ENCODE data around the gene OGFR. TPM values are rescaled to one million over a fixed set of nuclear protein-coding genes. Genes with fewer than 3 reads are reported as not detected.

The OGFR gene
- total and polyA plus RNA-seq, 2 experiments from 2014 or later = 49.9 to 83.1 TPM

DNA sequence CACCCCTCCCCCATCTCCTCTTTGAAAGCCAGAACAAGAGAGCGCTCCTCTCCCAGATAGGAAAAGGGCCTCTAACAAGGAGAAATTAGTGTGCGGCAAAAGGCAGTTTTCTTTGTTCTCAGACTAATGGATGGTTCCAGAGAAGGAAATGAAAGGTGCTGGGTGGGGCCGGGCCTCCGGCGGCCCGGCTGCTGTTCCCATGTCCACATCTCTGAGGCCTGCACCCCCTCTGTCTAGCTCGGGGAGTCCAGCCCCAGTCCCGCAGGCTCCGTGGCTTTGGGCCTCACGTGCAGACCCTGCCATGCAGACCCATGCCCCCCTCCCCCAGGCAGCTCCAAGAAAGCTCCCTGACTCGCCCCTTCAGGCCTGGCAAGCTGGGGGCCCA lies 44.2 kb upstream of the OGFR start:
- no peak overlapping the region for H3K4me3 ChIP-seq
- DNase-seq (ENCODE audit: low read depth in 1 of 2, low spot score in 1 of 2) = no peak
- H3K27me3 ChIP-seq = no peaks in the 10 kb centered on the region
- no peaks in the 10 kb centered on the region for H3K4me1 ChIP-seq (ENCODE audit: low read depth)
- H3K27ac ChIP-seq = no peak overlapping the region
- no peaks in the 10 kb centered on the region for H3K9me3 ChIP-seq (ENCODE audit: low read depth)
- H3K36me3 ChIP-seq = no peaks in the 10 kb centered on the region
- TF ChIP-seq, protein P1, sequence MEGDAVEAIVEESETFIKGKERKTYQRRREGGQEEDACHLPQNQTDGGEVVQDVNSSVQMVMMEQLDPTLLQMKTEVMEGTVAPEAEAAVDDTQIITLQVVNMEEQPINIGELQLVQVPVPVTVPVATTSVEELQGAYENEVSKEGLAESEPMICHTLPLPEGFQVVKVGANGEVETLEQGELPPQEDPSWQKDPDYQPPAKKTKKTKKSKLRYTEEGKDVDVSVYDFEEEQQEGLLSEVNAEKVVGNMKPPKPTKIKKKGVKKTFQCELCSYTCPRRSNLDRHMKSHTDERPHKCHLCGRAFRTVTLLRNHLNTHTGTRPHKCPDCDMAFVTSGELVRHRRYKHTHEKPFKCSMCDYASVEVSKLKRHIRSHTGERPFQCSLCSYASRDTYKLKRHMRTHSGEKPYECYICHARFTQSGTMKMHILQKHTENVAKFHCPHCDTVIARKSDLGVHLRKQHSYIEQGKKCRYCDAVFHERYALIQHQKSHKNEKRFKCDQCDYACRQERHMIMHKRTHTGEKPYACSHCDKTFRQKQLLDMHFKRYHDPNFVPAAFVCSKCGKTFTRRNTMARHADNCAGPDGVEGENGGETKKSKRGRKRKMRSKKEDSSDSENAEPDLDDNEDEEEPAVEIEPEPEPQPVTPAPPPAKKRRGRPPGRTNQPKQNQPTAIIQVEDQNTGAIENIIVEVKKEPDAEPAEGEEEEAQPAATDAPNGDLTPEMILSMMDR (IDR thresholded peaks at IDR 0.05; ENCODE audit: low read depth, low read length) = no peak

DNA sequence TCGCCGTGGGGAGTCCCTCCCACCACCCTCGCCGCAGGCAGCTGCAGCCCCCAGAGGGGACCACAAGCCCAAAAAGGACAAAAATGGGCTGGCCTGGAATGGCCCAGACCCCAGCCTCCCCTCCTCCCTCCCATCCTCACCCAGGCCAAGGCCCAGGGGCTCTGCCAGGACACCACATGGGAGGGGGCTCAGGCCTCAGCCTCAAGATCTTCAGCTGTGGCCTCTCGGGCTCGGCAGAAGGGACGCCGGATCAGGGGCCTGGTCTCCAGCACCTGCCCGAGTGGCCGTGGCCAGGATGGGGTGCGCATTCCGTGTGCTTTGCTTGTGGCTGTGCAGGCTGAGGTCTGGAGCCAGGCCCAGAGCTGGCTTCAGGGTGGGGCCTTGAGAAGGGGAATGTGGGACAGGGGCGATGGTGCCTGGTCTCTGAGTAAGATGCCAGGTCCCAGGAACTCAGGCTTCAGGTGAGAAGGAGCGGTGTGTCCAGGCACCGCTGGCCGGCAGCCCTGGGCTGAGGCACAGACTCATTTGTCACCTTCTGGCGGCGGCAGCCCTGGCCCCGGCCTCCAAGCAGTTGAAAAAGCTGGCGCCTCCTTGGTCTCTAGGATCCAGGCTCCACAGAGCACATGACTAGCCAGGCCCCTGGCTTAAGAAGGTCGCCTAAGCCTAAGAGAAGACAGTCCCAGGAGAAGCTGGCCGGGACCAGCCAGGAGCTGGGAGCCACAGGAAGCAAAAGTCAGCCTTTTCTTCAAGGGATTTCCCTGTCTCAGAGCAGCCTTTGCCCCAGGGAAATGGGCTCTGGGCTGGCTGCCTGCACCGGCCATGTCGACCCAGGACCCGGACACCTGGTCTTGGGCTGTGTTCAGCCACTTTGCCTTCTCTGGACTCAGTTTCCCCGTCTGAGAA lies 43.5 kb upstream of the OGFR start:
- H3K27me3 ChIP-seq = no peaks in the 10 kb centered on the region
- TF ChIP-seq, protein P1 (IDR thresholded peaks at IDR 0.05; ENCODE audit: low read depth, low read length) = no peak
- no peak overlapping the region for H3K27ac ChIP-seq
- no peak overlapping the region for H3K4me3 ChIP-seq
- no peaks in the 10 kb centered on the region for H3K9me3 ChIP-seq (ENCODE audit: low read depth)
- DNase-seq (ENCODE audit: low read depth in 1 of 2, low spot score in 1 of 2) = no peak
- H3K4me1 ChIP-seq (ENCODE audit: low read depth) = no peaks in the 10 kb centered on the region
- H3K36me3 ChIP-seq = no peaks in the 10 kb centered on the region

DNA sequence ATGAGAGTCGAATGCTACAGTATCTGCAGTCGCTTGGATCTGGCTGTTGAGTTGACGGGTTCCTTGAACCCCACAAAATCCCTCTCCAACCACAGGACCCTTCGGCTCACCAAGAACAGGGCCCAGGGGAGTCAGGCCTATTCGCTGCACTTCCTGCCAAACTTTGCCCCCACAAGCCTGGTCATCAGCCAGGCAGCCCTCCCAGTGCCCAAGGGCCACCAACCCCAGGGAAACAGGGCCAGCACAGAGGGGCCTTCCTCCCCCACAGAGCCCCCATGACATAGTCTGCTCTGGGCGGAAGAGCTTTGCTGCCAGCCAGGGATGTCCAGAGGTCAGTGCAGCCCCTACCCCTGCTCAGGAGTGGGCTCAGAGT lies 42.9 kb upstream of the OGFR start:
- no peak for DNase-seq (ENCODE audit: low read depth in 1 of 2, low spot score in 1 of 2)
- TF ChIP-seq, protein P1 (IDR thresholded peaks at IDR 0.05; ENCODE audit: low read depth, low read length) = no peak
- H3K9me3 ChIP-seq (ENCODE audit: low read depth) = no peaks in the 10 kb centered on the region
- no peaks in the 10 kb centered on the region for H3K27me3 ChIP-seq
- H3K27ac ChIP-seq = no peak overlapping the region
- no peaks in the 10 kb centered on the region for H3K36me3 ChIP-seq
- H3K4me3 ChIP-seq = no peak overlapping the region
- no peaks in the 10 kb centered on the region for H3K4me1 ChIP-seq (ENCODE audit: low read depth)

DNA sequence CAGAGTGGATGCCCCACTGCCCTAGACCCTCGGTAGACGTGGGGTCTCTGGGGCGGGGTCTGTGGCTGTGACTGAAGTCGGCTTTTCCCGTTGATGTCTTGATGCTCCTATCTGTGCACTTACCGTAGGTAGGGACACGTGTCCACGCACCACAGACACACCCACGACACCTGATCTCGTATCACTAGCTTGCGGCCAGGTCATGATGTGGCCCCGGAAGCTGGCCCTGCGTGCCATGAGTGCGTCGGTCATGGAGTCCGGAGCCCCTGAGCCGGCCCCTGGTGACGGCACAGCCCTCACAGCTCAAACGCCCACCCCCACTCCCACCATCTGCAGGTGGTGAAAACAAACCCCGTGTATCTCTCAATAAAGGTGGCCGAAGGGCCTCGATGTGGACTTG lies 42.3 kb upstream of the OGFR start:
- DNase-seq (ENCODE audit: low read depth in 1 of 2, low spot score in 1 of 2) = no peak
- H3K27ac ChIP-seq = no peak overlapping the region
- H3K9me3 ChIP-seq (ENCODE audit: low read depth) = no peaks in the 10 kb centered on the region
- no peak overlapping the region for H3K4me3 ChIP-seq
- TF ChIP-seq, protein P1 (IDR thresholded peaks at IDR 0.05; ENCODE audit: low read depth, low read length) = no peak
- H3K4me1 ChIP-seq (ENCODE audit: low read depth) = no peaks in the 10 kb centered on the region
- H3K36me3 ChIP-seq = no peaks in the 10 kb centered on the region
- no peaks in the 10 kb centered on the region for H3K27me3 ChIP-seq

DNA sequence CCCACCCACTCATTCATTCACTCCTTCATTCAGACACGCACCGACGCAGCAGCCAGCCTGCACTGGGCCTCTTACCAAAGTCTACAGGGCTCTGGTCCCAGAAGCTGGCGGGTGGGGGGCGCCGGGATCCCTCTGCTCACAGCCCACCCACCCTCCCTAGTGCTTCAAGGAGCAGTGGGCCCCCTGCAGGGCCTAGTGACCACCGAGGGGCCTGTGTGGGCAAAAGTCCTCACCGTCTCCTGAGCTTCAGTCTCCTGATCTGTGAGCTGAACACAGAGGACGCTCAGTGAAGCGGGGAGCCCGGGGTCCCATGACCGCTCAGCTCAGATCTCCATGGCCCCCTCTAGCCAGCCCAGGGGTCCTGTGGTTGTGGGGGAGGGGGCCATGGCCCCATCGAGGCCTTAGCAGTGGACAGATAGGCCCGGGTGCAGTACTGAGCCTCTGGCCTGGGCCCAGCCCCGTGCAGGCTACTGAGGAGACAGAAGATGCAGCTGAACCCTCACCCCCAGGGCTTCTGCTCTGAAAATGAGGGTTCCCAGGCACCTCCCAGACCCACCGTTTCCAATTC lies 41.8 kb upstream of the OGFR start:
- H3K36me3 ChIP-seq = no peaks in the 10 kb centered on the region
- no peak for DNase-seq (ENCODE audit: low read depth in 1 of 2, low spot score in 1 of 2)
- H3K27ac ChIP-seq = no peak overlapping the region
- no peaks in the 10 kb centered on the region for H3K9me3 ChIP-seq (ENCODE audit: low read depth)
- TF ChIP-seq, protein P1 (IDR thresholded peaks at IDR 0.05; ENCODE audit: low read depth, low read length) = no peak
- no peaks in the 10 kb centered on the region for H3K4me1 ChIP-seq (ENCODE audit: low read depth)
- H3K27me3 ChIP-seq = no peaks in the 10 kb centered on the region
- H3K4me3 ChIP-seq = no peak overlapping the region
